SK-N-SH treated with all-trans-retinoic acid at 6 μM for 48 hours (cell line): ENCODE data around the gene NEUROG1.
"Not testable (repeated sequence)": the region's sequence is repeated elsewhere in the genome, so short reads cannot be mapped to it uniquely, and the experiment has no call there.

Experiments
- ATAC-seq: fragments of 200-7000 bp; cut with Tn5 transposase; 3 replicates; pipeline ENCODE4 v1.9.1; 2020; ENCODE audit warnings: mild to moderate bottlenecking, moderate library complexity
- BACH2 ChIP-seq: fragments of 250-450 bp; sonication (Bioruptor Pico); IDR thresholded peaks from 2 replicates; pipeline ENCODE4 v1.9.0; 2021; ENCODE audit warnings: mild to moderate bottlenecking, borderline replicate concordance
- CREB5 ChIP-seq: fragments of 250-450 bp; sonication (Bioruptor Pico); IDR thresholded peaks from 2 replicates; pipeline ENCODE4 v1.5.1; 2020; ENCODE audit warnings: low read depth, mild to moderate bottlenecking, moderate library complexity
- CSDC2 ChIP-seq: fragments of 250-450 bp; sonication (Bioruptor Pico); IDR thresholded peaks from 2 replicates; pipeline ENCODE4 v1.5.0; 2020; ENCODE audit warnings: mild to moderate bottlenecking, moderate library complexity
- CSRNP3 ChIP-seq: fragments of 250-450 bp; sonication (Bioruptor Pico); IDR thresholded peaks from 2 replicates; pipeline ENCODE4 v1.5.1; 2021; ENCODE audit warnings: mild to moderate bottlenecking, moderate library complexity
- ESRRG ChIP-seq: fragments of 250-450 bp; sonication (Bioruptor Pico); IDR thresholded peaks from 2 replicates; pipeline ENCODE4 v1.6.1; 2021; ENCODE audit warnings: mild to moderate bottlenecking
- GLIS3 ChIP-seq: fragments of 250-450 bp; sonication (Bioruptor Pico); IDR thresholded peaks from 2 replicates; pipeline ENCODE4 v1.5.0; 2020; ENCODE audit warnings: mild to moderate bottlenecking, moderate library complexity
- ISL1 ChIP-seq: fragments of 250-450 bp; sonication (Bioruptor Pico); IDR thresholded peaks from 2 replicates; pipeline ENCODE4 v2.1.2; 2022; ENCODE audit warnings: mild to moderate bottlenecking, moderate library complexity
- OSR1 ChIP-seq: fragments of 250-450 bp; sonication (Bioruptor Pico); IDR thresholded peaks from 2 replicates; pipeline ENCODE4 v1.8.0; 2022; ENCODE audit warnings: moderate library complexity, mild to moderate bottlenecking, inconsistent platforms
- PATZ1 ChIP-seq: fragments of 250-450 bp; sonication (Bioruptor Pico); IDR thresholded peaks from 2 replicates; pipeline ENCODE4 v1.8.0; 2020; ENCODE audit warnings: mild to moderate bottlenecking, moderate library complexity, borderline replicate concordance
- POU6F1 ChIP-seq: fragments of 250-450 bp; sonication (Bioruptor Pico); IDR thresholded peaks from 2 replicates; pipeline ENCODE4 v1.8.0; 2021; ENCODE audit warnings: low read depth, mild to moderate bottlenecking, moderate library complexity, borderline replicate concordance
- PPARA ChIP-seq: fragments of 250-450 bp; sonication (Bioruptor Pico); IDR thresholded peaks from 2 replicates; pipeline ENCODE4 v1.5.0; 2020; ENCODE audit warnings: mild to moderate bottlenecking, borderline replicate concordance
- TCF4 ChIP-seq: fragments of 250-450 bp; sonication (Bioruptor Pico); IDR thresholded peaks from 2 replicates; pipeline ENCODE4 v1.8.0; 2021; ENCODE audit warnings: mild to moderate bottlenecking, moderate library complexity, borderline replicate concordance
- ZC3H10 ChIP-seq: fragments of 250-450 bp; sonication (Bioruptor Pico); IDR thresholded peaks from 2 replicates; pipeline ENCODE4 v1.5.1; 2021; ENCODE audit warnings: mild to moderate bottlenecking, moderate library complexity
- ZFP3 ChIP-seq: fragments of 250-450 bp; sonication (Bioruptor Pico); IDR thresholded peaks from 2 replicates; pipeline ENCODE4 v1.5.0; 2020; ENCODE audit warnings: mild to moderate bottlenecking, moderate library complexity
- ZFP30 ChIP-seq: fragments of 450-650 bp; formaldehyde crosslinking; IDR thresholded peaks from 2 replicates; pipeline ENCODE4 v1.5.0; 2022; ENCODE audit warnings: mild to moderate bottlenecking, moderate library complexity
- ZNF70 ChIP-seq: fragments of 450-650 bp; formaldehyde crosslinking; IDR thresholded peaks from 2 replicates; pipeline ENCODE4 v1.5.0; 2020; ENCODE audit warnings: mild to moderate bottlenecking, moderate library complexity

The NEUROG1 gene

GRCh38 chr5:135501965-135502364, 33.8 kb downstream of the NEUROG1 start (continued):
- TF ChIP-seq ZNF70 (CRISPR knock-in tag), result no peak
- TF ChIP-seq ISL1 (CRISPR knock-in tag), result no peak
- TF ChIP-seq TCF4 (CRISPR knock-in tag), result no peak
- no peak for TF ChIP-seq ESRRG (CRISPR knock-in tag)
- no peak for TF ChIP-seq BACH2 (CRISPR knock-in tag)
- no peak for TF ChIP-seq OSR1 (CRISPR knock-in tag)

GRCh38 chr5:135498637-135498995, 37.1 kb downstream of the NEUROG1 start:
- TF ChIP-seq GLIS3 (CRISPR knock-in tag) (no peak), PPARA (no peak), ZC3H10 (CRISPR knock-in tag) (no peak)
- TF ChIP-seq, all 23 proteins: peak for 0
- no peak for ATAC-seq

- ATAC-seq, result peak; percentile 33; the same call in 1 of the 3 replicates
- no peak for TF ChIP-seq ZFP3
Observed at GRCh38 chr5:135497971-135498636, 37.7 kb downstream of the NEUROG1 start.

- not testable (repeated sequence) for ATAC-seq
Observed at GRCh38 chr5:135495531-135495930, 40.2 kb downstream of the NEUROG1 start.

GRCh38 chr5:135494196-135494595, 41.6 kb downstream of the NEUROG1 start:
- ATAC-seq, result no peak
- TF ChIP-seq PATZ1 (no peak), CSRNP3 (CRISPR knock-in tag) (no peak), GLIS3 (CRISPR knock-in tag) (no peak), ZFP30 (CRISPR knock-in tag) (no peak), ESRRG (CRISPR knock-in tag) (no peak), ZNF70 (CRISPR knock-in tag) (no peak), CREB5 (CRISPR knock-in tag) (no peak), OSR1 (CRISPR knock-in tag) (no peak), ZFP3 (no peak), POU6F1 (no peak), BACH2 (CRISPR knock-in tag) (no peak), ZC3H10 (CRISPR knock-in tag) (no peak)

GRCh38 chr5:135493406-135494180, 42.2 kb downstream of the NEUROG1 start:
- ATAC-seq, result peak; percentile 69
- TF ChIP-seq POU6F1 (no peak), ESRRG (CRISPR knock-in tag) (no peak), PATZ1 (no peak), GLIS3 (CRISPR knock-in tag) (no peak), CSDC2 (CRISPR knock-in tag) (no peak), OSR1 (CRISPR knock-in tag) (no peak)
